Fibroblast of pulmonary artery (primary cell): ENCODE measurements around the gene HIVEP3.

Source experiments
- DNase-seq: peaks from one replicate; pipeline ENCODE4 v3.0.0-alpha.2; 2010; ENCODE audit warnings: low read depth
- H3K4me3 ChIP-seq: replicated peaks from 2 replicates; pipeline ENCODE4 v1.5.1; 2011; ENCODE audit warnings: low read depth, mild to moderate bottlenecking, control low read depth, low read length, moderate library complexity
- CTCF ChIP-seq: IDR thresholded peaks from 2 replicates; pipeline ENCODE4 v1.5.1; 2011; ENCODE audit warnings: mild to moderate bottlenecking, control low read depth, low read length, inconsistent platforms; ENCODE audit errors: missing control alignments

Gene HIVEP3

GRCh38 chr1:41799205-41799604 lies 119.5 kb downstream of the HIVEP3 start:
- TF ChIP-seq CTCF: no peak
- no peak overlapping the region for H3K4me3 ChIP-seq
- no peak for DNase-seq

GRCh38 chr1:41795205-41795762 lies 123.4 kb downstream of the HIVEP3 start:
- peak; percentile 61 for TF ChIP-seq CTCF
- H3K4me3 ChIP-seq: no peak overlapping the region
- DNase-seq: peak; percentile 70

- no peak overlapping the region for H3K4me3 ChIP-seq
- TF ChIP-seq CTCF: no peak
- no peak for DNase-seq
These were observed 124.7 kb downstream of the HIVEP3 start for GRCh38 chr1:41794031-41794430.

- no peak for TF ChIP-seq CTCF
- no peak for DNase-seq
- H3K4me3 ChIP-seq: no peak overlapping the region
These were observed 126.3 kb downstream of the HIVEP3 start for GRCh38 chr1:41792485-41792770.

GRCh38 chr1:41791667-41792484 lies 126.8 kb downstream of the HIVEP3 start:
- DNase-seq: no peak
- TF ChIP-seq CTCF: no peak
- H3K4me3 ChIP-seq: no peak overlapping the region

GRCh38 chr1:41790351-41790750 lies 128.4 kb downstream of the HIVEP3 start:
- H3K4me3 ChIP-seq: no peak overlapping the region
- TF ChIP-seq CTCF: no peak
- DNase-seq: no peak
